GM18907 (cell line): ENCODE results near the gene PKP2.
"Not testable (repeated sequence)": the region's sequence is repeated elsewhere in the genome, so short reads cannot be mapped to it uniquely, and the experiment has no call there.

Source experiments
- ATAC-seq: cut with Tn5 transposase; IDR thresholded peaks from one replicate; pipeline ENCODE4 v1.9.1; 2021; ENCODE audit warnings: mild to moderate bottlenecking, moderate library complexity; ENCODE audit not compliant: unreplicated experiment

The PKP2 gene

GRCh38 chr12:32897281-32897610 is 669 bp upstream of the PKP2 start:
- ATAC-seq: no peak

DNA sequence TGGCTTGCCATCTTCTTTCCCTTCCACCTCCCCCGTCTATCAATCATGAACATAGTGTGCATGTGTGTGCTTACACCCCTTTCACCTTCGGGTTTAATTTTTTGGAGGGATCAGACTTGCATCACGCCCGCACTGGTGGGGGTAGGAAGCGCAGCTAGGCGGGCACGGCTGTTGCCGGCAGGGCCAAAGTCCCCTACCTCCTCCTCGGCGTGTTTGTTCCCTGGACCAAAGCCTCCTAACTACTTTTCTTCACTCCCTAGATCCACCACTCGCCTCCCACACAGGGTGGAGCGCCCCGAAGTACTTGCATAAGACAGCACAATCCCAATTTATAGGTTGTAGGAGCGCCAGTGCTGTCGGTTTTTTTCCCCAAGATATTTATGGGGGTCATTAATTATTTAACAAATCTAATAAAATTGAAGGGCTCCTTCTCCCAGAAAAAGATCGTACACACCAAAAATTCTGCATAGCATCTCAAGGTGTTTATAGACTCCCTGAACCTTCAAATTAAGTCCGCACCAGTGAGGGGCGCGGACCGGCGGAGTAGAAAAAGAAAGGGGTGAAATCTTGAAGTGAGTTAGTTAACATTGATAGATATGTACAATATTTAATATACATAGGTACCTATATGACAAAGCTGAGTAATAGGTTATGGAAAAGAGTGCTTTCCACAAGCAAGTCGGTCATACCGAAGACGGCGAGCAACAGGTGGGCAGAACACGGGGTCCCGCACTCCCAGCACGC is 717 bp downstream of the PKP2 start:
- no peak for ATAC-seq

GRCh38 chr12:32894566-32894965 is 2.0 kb downstream of the PKP2 start:
- ATAC-seq: no peak

DNA sequence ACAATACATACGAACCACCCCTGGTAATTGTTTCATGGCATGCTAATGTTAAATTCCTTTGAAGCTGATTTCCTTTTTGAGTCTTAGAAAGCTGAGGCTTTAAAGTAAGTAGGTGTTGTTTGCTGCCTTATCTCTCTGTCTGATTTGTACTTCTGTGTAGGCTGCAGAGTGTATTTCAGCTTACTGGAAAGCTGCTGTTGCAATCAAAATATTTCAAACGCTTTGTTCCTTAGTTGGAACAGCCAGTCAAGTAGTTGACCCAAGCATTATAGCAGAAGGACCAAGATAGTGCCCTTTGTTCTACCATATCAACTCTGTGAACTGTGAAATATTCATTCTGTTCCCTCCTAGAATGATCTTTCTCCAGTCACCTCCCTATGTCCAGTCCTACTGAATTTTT is 3.1 kb downstream of the PKP2 start:
- no peak for ATAC-seq

GRCh38 chr12:32893043-32893442 is 3.5 kb downstream of the PKP2 start:
- no peak for ATAC-seq

GRCh38 chr12:32892369-32892768 is 4.2 kb downstream of the PKP2 start:
- not testable (repeated sequence) for ATAC-seq

DNA sequence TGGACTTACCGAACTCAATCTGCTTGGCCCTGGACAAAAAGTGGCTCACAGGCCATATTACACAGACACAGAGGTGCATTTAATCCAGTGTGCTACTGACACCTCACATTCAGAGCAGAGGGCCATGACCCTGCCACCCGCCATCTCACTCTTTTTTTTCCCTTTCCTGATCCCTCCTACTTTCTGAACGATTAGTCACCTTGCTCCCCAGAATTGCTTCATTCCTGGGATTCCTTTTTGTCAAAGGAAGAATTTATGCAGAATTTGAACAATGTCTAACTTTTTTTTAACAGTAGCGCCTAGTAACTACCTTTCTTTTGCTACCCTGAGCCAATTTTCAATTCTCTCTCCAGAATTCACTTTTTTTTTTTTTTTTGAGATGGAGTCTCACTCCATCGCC is 4.6 kb downstream of the PKP2 start:
- ATAC-seq: no peak

DNA sequence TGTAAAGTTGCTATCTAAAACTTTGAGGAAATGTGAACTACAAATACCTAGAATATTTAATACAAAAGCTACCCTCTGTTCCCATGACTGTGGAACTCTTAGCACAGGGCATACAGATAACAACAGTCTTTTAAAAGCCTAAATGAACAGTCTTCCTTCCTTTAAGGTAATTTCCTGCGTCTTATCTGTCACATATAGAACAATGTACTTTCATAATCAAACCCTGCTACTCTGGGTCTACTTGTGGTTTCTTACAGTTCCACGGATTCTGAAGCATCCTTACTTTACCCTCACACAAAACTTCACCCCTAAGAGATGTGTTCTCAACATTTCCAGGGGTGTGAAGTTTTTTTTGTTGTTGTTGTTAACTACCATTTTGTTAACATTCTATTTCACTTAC is 5.1 kb downstream of the PKP2 start:
- ATAC-seq: no peak

DNA sequence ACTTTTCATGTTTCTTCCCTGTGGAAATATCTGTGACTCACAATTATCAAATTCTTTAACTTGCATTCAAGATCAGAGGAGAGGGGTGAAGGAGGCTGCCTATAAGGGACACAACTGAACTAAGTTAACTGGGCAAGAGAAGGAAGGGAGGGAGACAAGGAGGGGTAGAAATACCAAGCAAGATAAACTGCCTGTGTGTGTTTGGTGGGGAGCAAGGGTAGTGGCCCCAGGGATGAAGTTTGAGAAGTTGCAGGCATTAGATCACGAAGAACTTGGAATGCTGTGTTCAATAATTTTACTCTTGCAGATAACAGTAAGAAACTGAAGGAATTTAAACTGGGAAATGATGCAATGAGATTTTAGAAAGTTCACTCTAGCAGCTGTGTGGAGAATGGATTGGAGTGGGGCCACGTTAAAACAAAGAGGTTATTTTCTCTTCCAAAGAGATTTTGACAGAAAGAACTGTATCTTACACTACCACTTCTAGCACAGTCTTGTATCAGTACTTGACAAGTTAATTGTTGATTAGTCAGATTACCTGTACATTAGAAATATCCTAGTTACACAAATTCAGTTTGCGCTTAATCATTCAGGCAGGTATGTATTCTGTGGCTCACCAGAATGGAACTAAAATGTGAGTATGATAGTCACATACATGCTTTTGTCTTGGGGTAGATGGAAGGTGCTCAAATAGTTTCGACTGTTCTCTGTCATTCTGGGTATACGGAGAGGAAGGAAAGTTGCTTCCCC is 7.4 kb downstream of the PKP2 start:
- no peak for ATAC-seq

- no peak for ATAC-seq
Observed at GRCh38 chr12:32887058-32887457, 9.5 kb downstream of the PKP2 start.

- ATAC-seq: no peak
Observed at GRCh38 chr12:32885831-32886230, 10.7 kb downstream of the PKP2 start.

- ATAC-seq: no peak
Observed at GRCh38 chr12:32884962-32885361, 11.6 kb downstream of the PKP2 start.

GRCh38 chr12:32881702-32882101 is 14.9 kb downstream of the PKP2 start:
- ATAC-seq: no peak

- no peak for ATAC-seq
Observed at GRCh38 chr12:32881107-32881506, 15.5 kb downstream of the PKP2 start.

- not testable (repeated sequence) for ATAC-seq
Observed at GRCh38 chr12:32879066-32879465, 17.5 kb downstream of the PKP2 start.

GRCh38 chr12:32877601-32878459 is 18.7 kb downstream of the PKP2 start:
- ATAC-seq: no peak

DNA sequence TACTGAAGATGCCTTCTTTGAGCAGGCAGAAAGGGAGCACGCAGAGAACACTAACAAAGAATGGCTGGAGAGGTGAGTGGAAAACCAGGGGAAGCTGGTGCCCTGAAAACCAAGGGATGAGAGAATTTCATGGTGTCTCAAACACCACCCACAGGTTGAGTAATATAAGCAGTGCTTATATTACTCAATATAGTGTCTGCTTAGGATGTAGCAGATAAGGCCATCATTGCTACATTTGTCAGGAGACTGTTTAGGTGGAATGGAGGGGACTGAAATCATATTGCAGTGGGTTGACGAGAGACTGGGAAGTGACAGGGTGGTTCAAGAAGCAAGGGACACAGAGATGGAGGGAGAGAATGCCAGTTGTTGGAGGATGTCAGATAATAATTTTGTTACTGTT is 20.6 kb downstream of the PKP2 start:
- no peak for ATAC-seq

DNA sequence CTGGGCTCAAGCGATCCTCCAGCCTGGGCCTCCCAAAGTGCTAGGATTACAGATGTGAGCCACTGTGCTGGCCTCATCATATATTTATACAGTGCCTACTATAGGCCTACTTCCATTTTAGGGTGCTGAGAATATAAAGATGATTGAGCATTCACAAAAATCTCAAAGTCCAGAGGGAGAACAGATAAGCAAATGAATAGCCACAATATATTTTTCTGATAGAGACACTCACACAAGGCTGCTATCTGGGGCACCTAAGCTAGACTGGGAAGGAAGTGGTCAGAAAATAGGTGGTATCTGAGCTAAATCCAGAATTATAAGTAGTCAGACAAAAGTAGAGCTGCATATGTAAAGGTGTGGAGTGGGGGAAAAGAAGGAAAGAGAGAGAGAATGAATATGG is 21.6 kb downstream of the PKP2 start:
- ATAC-seq: no peak

DNA sequence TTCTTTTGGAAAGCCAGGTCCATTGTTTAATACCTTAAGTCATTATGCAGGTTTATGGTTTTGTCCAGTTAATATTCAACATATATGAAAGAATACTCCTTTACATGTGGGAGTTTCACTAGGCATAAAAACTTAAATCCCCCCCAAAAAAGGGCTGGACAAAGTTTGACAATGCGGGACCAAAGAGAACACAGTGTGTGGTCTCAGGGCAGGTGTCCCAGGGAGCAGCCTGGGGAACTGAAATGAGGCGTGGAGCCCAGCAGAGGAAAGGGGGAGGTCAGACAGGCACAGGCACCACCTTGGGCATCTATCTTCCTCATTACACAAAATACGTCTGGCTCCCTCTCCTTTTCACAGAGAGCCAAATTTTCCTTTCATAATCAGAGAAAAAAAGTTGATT is 22.5 kb downstream of the PKP2 start:
- ATAC-seq: no peak

- ATAC-seq: not testable (repeated sequence)
Observed at GRCh38 chr12:32872416-32872815, 24.2 kb downstream of the PKP2 start.

DNA sequence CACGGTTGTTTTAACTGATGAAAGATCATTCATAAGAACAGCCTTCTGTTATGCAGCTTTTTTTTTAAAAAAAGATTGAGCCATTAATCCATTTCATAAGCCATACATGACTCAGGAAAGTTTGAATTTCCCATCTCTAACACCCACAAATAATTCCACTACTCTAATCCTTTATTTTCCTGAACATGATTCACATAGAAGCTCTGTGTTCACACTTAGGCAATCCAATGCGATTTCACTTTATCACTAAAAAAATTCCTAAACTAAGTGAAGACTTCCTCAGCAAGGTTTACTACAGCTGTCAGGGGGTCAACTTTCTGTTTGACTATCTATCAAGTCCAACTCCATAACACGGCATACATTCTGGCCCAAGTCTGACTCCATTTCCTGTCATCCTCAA is 25.9 kb downstream of the PKP2 start:
- ATAC-seq: no peak

- no peak for ATAC-seq
Observed at GRCh38 chr12:32868885-32869284, 27.7 kb downstream of the PKP2 start.
